Ovary (tissue), 9 donors: ENCODE data around the gene CHSY3. TPM values are rescaled to one million over a fixed set of nuclear protein-coding genes. Genes with fewer than 3 reads are reported as not detected.

Experiments used
- DNase-seq, 5 donors: peaks; one replicate each; pipeline ENCODE4 v3.0.0-alpha.2; 2019 to 2020
- H3K27ac ChIP-seq, 2 donors: fragments of 200-600 bp; one replicate each; pipeline versions ENCODE4 v1.5.1 to v1.8.0; 2019 to 2022
- H3K27me3 ChIP-seq: fragments of 200-600 bp; one replicate; pipeline ENCODE4 v1.8.0; 2022
- H3K36me3 ChIP-seq: fragments of 200-600 bp; sonication (generic); one replicate; pipeline ENCODE4 v1.5.1; 2019
- H3K4me1 ChIP-seq: one replicate; pipeline ENCODE4 v1.8.1; 2013; ENCODE audit warnings: mild to moderate bottlenecking, moderate library complexity; ENCODE audit not compliant: insufficient read depth
- H3K4me3 ChIP-seq: fragments of 200-600 bp; sonication (generic); one replicate; pipeline ENCODE4 v1.5.1; 2017
- H3K9me3 ChIP-seq, 2 donors: fragments of 200-600 bp in 1 of 2; sonication (generic) in 1 of 2; one replicate each; pipeline versions ENCODE4 v1.5.1 to v1.8.1; 2013 to 2019; ENCODE audit warnings: mild to moderate bottlenecking in 1 of 2, moderate library complexity in 1 of 2
- CTCF ChIP-seq, 3 donors: fragments of 450-650 bp in 2 of 3; fragments of 200-600 bp in 1 of 3; IDR thresholded peaks; one replicate each; pipeline versions ENCODE4 v1.5.1 to v1.8.0; 2016 to 2022; ENCODE audit warnings: antibody characterized with exemption in 3 of 3, mild to moderate bottlenecking in 1 of 3
- EP300 ChIP-seq: sonication (generic); formaldehyde crosslinking; IDR thresholded peaks from one replicate; pipeline ENCODE4 v1.6.1; 2017; ENCODE audit warnings: antibody characterized with exemption
- POLR2A ChIP-seq: fragments of 450-650 bp; IDR thresholded peaks from one replicate; pipeline ENCODE4 v1.6.1; 2017; ENCODE audit warnings: antibody characterized with exemption, mild to moderate bottlenecking, moderate library complexity
- WGBS, 3 donors: extraction: QIAGEN DNeasy Blood & Tissue Kit in 1 of 3; methylation state at CpG; one replicate each; pipeline versions ENCODE4 v1.1.5 to v1.1.7; 2013 to 2017; 5-methylcytosine and 5-hydroxymethylcytosine counted together
- intact Hi-C, 4 donors: fragments of 100-400 bp; cut with DNase I; formaldehyde crosslinking; loops; one replicate each; pipeline versions ENCODE4 v1.11.0 to v1.15.1; 2022 to 2023
- polyA plus RNA-seq, 2 donors: library from polyadenylated mRNA; stranded (reverse); fragments of 200-250 nt in 1 of 2; fragments of 350-450 nt in 1 of 2; fragmentation: Illumina TruSeq in 1 of 2; extraction: RNeasy Lipid Tissue Mini Kit (QIAGEN cat#74804) in 1 of 2; gene quantifications; one replicate each; pipeline ENCODE4 v1.2.3, GENCODE V29; 2013 to 2014
- total RNA-seq, 7 donors: library from RNA; depleted of rRNA in 2 of 7; stranded (reverse); fragments of >200 nt in 2 of 7; fragmentation: NEBNext Ultra II Directional in 3 of 7; extraction: Animal tissue kit (Norgen Biotek cat#: 25700) in 3 of 7; gene quantifications; one replicate each; pipeline versions ENCODE4 v1.1.0 to v1.2.4, GENCODE V29; 2016 to 2023
- donor health status: DM: no; HTN: no; CAD: no; lungs with moderate emphysema.
- donor health status: DM: no; HTN: no; CAD: no.
- donor health status: Bipolar disorder and iron deficiency.
- donor health status: DM: yes; HTN: yes; CAD: no.
- donor health status: DM: no; HTN: no; CAD: no.
- donor health status: DM: yes; HTN: yes; CAD: no.

The CHSY3 gene
- total and polyA plus RNA-seq, 9 donors, result 0.13 to 5.5 (median 0.74) TPM

GRCh38 chr5:129904667-129905472 is 605 bp downstream of the CHSY3 start:
- intact Hi-C loops, result loop anchor here in 1 of 4 donors (10.0 kb wide), 1 partner anchor 1200 kb away; no protein-coding TSS in a partner anchor
- DNase-seq, result peak in 2 of 5 donors; percentile 30 to 39

GRCh38 chr5:129905473-129906176 is 1.4 kb downstream of the CHSY3 start:
- H3K27ac ChIP-seq, result no peak overlapping the region
- intact Hi-C loops, result loop anchor here in 1 of 4 donors (10.0 kb wide), 1 partner anchor 1199 kb away; no protein-coding TSS in a partner anchor
- TF ChIP-seq EP300 (no peak), POLR2A (no peak)
- DNase-seq, result peak in 2 of 5 donors; percentile 13 to 38
- 0 to 1% (median 1%) methylated on average over 36 to 37 of the region's 37 CpGs for WGBS, 3 donors
- peaks cover 4% of the 10 kb centered on the region for H3K4me1 ChIP-seq
- H3K27me3 ChIP-seq, result no peaks in the 10 kb centered on the region
- peak overlapping the region; percentile 56 for H3K4me3 ChIP-seq
- no peaks in the 10 kb centered on the region for H3K36me3 ChIP-seq
- no peaks in the 10 kb centered on the region for H3K9me3 ChIP-seq

More at GRCh38 chr5:129904667-129905472, 605 bp downstream of the CHSY3 start:
- H3K27ac ChIP-seq, result no peak overlapping the region
- H3K36me3 ChIP-seq, result no peaks in the 10 kb centered on the region
- H3K9me3 ChIP-seq, result no peaks in the 10 kb centered on the region
- H3K4me1 ChIP-seq, result peaks cover 4% of the 10 kb centered on the region
- H3K4me3 ChIP-seq, result peak overlapping the region; percentile 56
- 0 to 1% (median 0%) methylated on average over 47 to 105 of the region's 105 CpGs for WGBS, 3 donors
- no peak for TF ChIP-seq CTCF (IDR thresholded peaks at IDR 0.05)
- no peak for TF ChIP-seq EP300
- TF ChIP-seq POLR2A, result no peak
- no peaks in the 10 kb centered on the region for H3K27me3 ChIP-seq

- intact Hi-C loops, result loop anchor here in 1 of 4 donors (10.0 kb wide), 1 partner anchor 1198 kb away; no protein-coding TSS in a partner anchor
- H3K36me3 ChIP-seq, result no peaks in the 10 kb centered on the region
- TF ChIP-seq POLR2A (no peak), CTCF (IDR thresholded peaks at IDR 0.05) (no peak), EP300 (no peak)
- peak in 1 of 5 donors; percentile 14 for DNase-seq
- H3K27me3 ChIP-seq, result no peaks in the 10 kb centered on the region
- no peaks in the 10 kb centered on the region for H3K9me3 ChIP-seq
- H3K4me3 ChIP-seq, result peak overlapping the region; percentile 56
- H3K4me1 ChIP-seq, result peaks cover 4% of the 10 kb centered on the region
- no peak overlapping the region for H3K27ac ChIP-seq
- 1 to 2% (median 2%) methylated on average over 20 of the region's 20 CpGs for WGBS, 3 donors
Observed at GRCh38 chr5:129906177-129906887, 2.1 kb downstream of the CHSY3 start.

- no peak overlapping the region for H3K4me3 ChIP-seq
- 94 to 97% (median 96%) methylated on average over 1 of the region's 1 CpG for WGBS, 3 donors
- no peak overlapping the region for H3K27ac ChIP-seq
- H3K4me1 ChIP-seq, result peaks cover 1% of the 10 kb centered on the region
- intact Hi-C loops, result loop anchor here in 1 of 4 donors (10.0 kb wide), 1 partner anchor 1196 kb away; no protein-coding TSS in a partner anchor
- DNase-seq, result no peak
- no peaks in the 10 kb centered on the region for H3K36me3 ChIP-seq
- no peak for TF ChIP-seq EP300
- no peak for TF ChIP-seq POLR2A
- no peak for TF ChIP-seq CTCF (IDR thresholded peaks at IDR 0.05)
- no peaks in the 10 kb centered on the region for H3K27me3 ChIP-seq
- no peaks in the 10 kb centered on the region for H3K9me3 ChIP-seq
Observed at GRCh38 chr5:129909225-129909624, 5.0 kb downstream of the CHSY3 start.
